PC-9 (cell line): Measurements from ENCODE around the gene ADGRD2. TPM values are rescaled to one million over a fixed set of nuclear protein-coding genes. Genes with fewer than 3 reads are reported as not detected.

Experiments used
- BruUV-seq: library from RNA; stranded (reverse); fragments of 400-500 nt; replicated peaks from 2 replicates; lab custom pipeline; 2021; lab: Mats Ljungman, UMichigan
- CTCF ChIA-PET: fragments of 300-600 bp; sonication (Branson Sonifier 250); formaldehyde crosslinking; loops from one replicate; lab custom pipeline; 2022; ENCODE audit warnings: antibody characterized with exemption; lab: Charles Lee
- POLR2A ChIA-PET: fragments of 300-600 bp; sonication (Branson Sonifier 250); formaldehyde crosslinking; loops from one replicate; lab custom pipeline; 2022; ENCODE audit warnings: antibody characterized with exemption; ENCODE audit not compliant: unreplicated experiment; lab: Charles Lee
- DNase-seq, 2 experiments: peaks; one replicate each; pipeline versions ENCODE4 v3.0.0 to v3.0.0-alpha.2; 2015 to 2022; ENCODE audit warnings: mixed read lengths in 1 of 2
- H2AFZ ChIP-seq: fragments of 200-600 bp; sonication (generic); 2 replicates; pipeline ENCODE4 v1.8.1; 2017; ENCODE audit warnings: antibody characterized with exemption
- H3F3A ChIP-seq: fragments of 200-600 bp; sonication (generic); 2 replicates; pipeline ENCODE4 v1.8.1; 2017; ENCODE audit warnings: antibody characterized with exemption, mild to moderate bottlenecking, low read depth; ENCODE audit not compliant: insufficient read depth
- H3K27ac ChIP-seq: fragments of 200-600 bp; sonication (generic); 2 replicates; pipeline ENCODE4 v1.6.1; 2016; ENCODE audit warnings: mixed run types
- H3K27me3 ChIP-seq: fragments of 200-600 bp; sonication (generic); 2 replicates; pipeline ENCODE4 v1.6.1; 2016; ENCODE audit warnings: low read depth, mixed run types; ENCODE audit not compliant: insufficient read depth
- H3K36me3 ChIP-seq: fragments of 200-600 bp; sonication (generic); 2 replicates; pipeline ENCODE4 v1.6.1; 2016; ENCODE audit warnings: low read depth, mixed run types
- H3K4me1 ChIP-seq: fragments of 200-600 bp; sonication (generic); replicated peaks from 2 replicates; pipeline ENCODE4 v1.6.1; 2016; ENCODE audit warnings: mixed run types; ENCODE audit not compliant: insufficient read depth
- H3K4me2 ChIP-seq: fragments of 200-600 bp; sonication (generic); 2 replicates; pipeline ENCODE4 v1.6.1; 2017; ENCODE audit warnings: mixed run types
- H3K4me3 ChIP-seq: fragments of 200-600 bp; sonication (generic); 2 replicates; pipeline ENCODE4 v1.6.1; 2016; ENCODE audit warnings: mixed run types
- H3K79me2 ChIP-seq: fragments of 200-600 bp; sonication (generic); 2 replicates; pipeline ENCODE4 v1.6.1; 2017; ENCODE audit warnings: low read depth, mixed run types
- H3K9me2 ChIP-seq: fragments of 200-600 bp; sonication (generic); 2 replicates; pipeline ENCODE4 v1.8.1; 2017; ENCODE audit warnings: mild to moderate bottlenecking; ENCODE audit not compliant: insufficient read depth
- H3K9me3 ChIP-seq: fragments of 200-600 bp; sonication (generic); 2 replicates; pipeline ENCODE4 v1.8.1; 2016; ENCODE audit warnings: low read depth; ENCODE audit not compliant: insufficient read depth
- H4K20me1 ChIP-seq: fragments of 200-600 bp; sonication (generic); 2 replicates; pipeline ENCODE4 v1.8.1; 2017; ENCODE audit not compliant: insufficient read depth
- CTCF ChIP-seq: fragments of 200-600 bp; sonication (generic); conservative IDR thresholded peaks from 2 replicates; pipeline ENCODE4 v1.6.1; 2017; ENCODE audit warnings: mixed run types, antibody characterized with exemption, mild to moderate bottlenecking, moderate library complexity
- EZH2 ChIP-seq: fragments of 200-600 bp; sonication (generic); IDR thresholded peaks from 2 replicates; pipeline ENCODE4 v1.8.0; 2017; ENCODE audit warnings: antibody characterized with exemption, low read depth
- intact Hi-C: fragments of 100-400 bp; cut with micrococcal nuclease; formaldehyde crosslinking; loops from one replicate; pipeline ENCODE4 v1.10.0; 2022; ENCODE audit not compliant: unreplicated experiment
- total RNA-seq: library from RNA; stranded (reverse); gene quantifications from 2 replicates; pipeline ENCODE4 v1.2.3, GENCODE V29; 2021

Gene ADGRD2
- total RNA-seq, 1 experiment from 2014 or later: not detected

GRCh38 chr9:124480621-124480981, 30.4 kb downstream of the ADGRD2 start:
- Histone ChIP-seq H3K27me3 (peaks cover 12% of the 10 kb centered on the region), H4K20me1 (no peaks in the 10 kb centered on the region), H3K4me3 (no peak overlapping the region), H2AFZ (no peak overlapping the region), H3K79me2 (no peaks in the 10 kb centered on the region), H3K4me2 (no peak overlapping the region), H3K27ac (no peak overlapping the region), H3K4me1 (no peaks in the 10 kb centered on the region), H3K36me3 (no peaks in the 10 kb centered on the region), H3K9me2 (no peaks in the 10 kb centered on the region), H3K9me3 (no peaks in the 10 kb centered on the region), H3F3A (no peaks in the 10 kb centered on the region)
- no TSS peak for BruUV-seq
- ChIA-PET CTCF (no interaction called here), POLR2A (no interaction called here)
- TF ChIP-seq CTCF (peak; percentile 55), EZH2 (no peak)
- DNase-seq: peak in 1 of 2 experiments; percentile 20
- intact Hi-C loops: loop anchor here (5.0 kb wide), 1 partner anchor 63 kb away; the partner anchor contains the start of gene PSMB7

DNA sequence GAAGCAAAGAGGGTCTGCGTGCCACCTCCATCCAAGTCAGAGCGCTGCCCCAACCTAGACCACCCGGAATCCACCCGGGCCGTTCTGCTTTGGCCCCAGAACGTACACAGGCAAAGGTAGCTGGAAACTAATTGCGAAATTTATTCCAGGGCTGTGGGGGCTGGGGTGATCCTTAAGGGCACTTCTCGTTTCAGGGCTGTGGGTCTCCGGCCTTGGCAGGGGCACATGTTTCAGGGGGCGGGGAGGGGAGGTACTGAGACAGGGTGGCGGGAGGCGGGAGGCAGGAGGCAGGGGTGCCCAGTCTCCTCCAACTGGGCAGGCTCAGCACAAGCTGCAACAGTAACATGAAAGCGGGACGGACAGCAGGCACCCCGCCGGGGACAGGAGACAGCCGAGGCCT, 30.9 kb downstream of the ADGRD2 start:
- Histone ChIP-seq H3K9me3 (no peaks in the 10 kb centered on the region), H3K4me2 (no peak overlapping the region), H3K9me2 (no peaks in the 10 kb centered on the region), H3K4me3 (no peak overlapping the region), H3K4me1 (no peaks in the 10 kb centered on the region), H3F3A (no peaks in the 10 kb centered on the region), H3K27me3 (peaks cover 17% of the 10 kb centered on the region), H3K27ac (no peak overlapping the region), H2AFZ (no peak overlapping the region), H4K20me1 (no peaks in the 10 kb centered on the region), H3K79me2 (no peaks in the 10 kb centered on the region), H3K36me3 (no peaks in the 10 kb centered on the region)
- ChIA-PET POLR2A (no interaction called here), CTCF (no interaction called here)
- DNase-seq: no peak
- intact Hi-C loops: loop anchor here (5.0 kb wide), 1 partner anchor 64 kb away; the partner anchor contains the start of gene PSMB7
- BruUV-seq: no TSS peak
- TF ChIP-seq EZH2 (no peak), CTCF (no peak)

GRCh38 chr9:124482431-124483031, 32.3 kb downstream of the ADGRD2 start:
- Histone ChIP-seq H3K79me2 (no peaks in the 10 kb centered on the region), H3F3A (no peaks in the 10 kb centered on the region), H3K27me3 (peaks cover 28% of the 10 kb centered on the region), H3K27ac (no peak overlapping the region), H3K36me3 (no peaks in the 10 kb centered on the region), H2AFZ (no peak overlapping the region), H3K9me3 (no peaks in the 10 kb centered on the region), H3K4me1 (no peaks in the 10 kb centered on the region), H3K4me3 (no peak overlapping the region), H4K20me1 (no peaks in the 10 kb centered on the region), H3K4me2 (peak overlapping the region; percentile 47), H3K9me2 (no peaks in the 10 kb centered on the region)
- DNase-seq: peak in 1 of 2 experiments; percentile 35
- POLR2A ChIA-PET: no interaction called here
- BruUV-seq: no TSS peak
- CTCF ChIA-PET: interaction anchor here (0.7 kb wide), 1 partner anchor 38 kb away, joined by 12 read pairs; no protein-coding TSS in a partner anchor
- TF ChIP-seq CTCF (no peak), EZH2 (no peak)
- intact Hi-C loops: loop anchor here (5.0 kb wide), 1 partner anchor 65 kb away; the partner anchor contains the start of gene PSMB7
